Stimulated activated CD8-positive, alpha-beta memory T cell treated with anti-CD3 and anti-CD28 coated beads, Interleukin-15, amount 100 ng/mL, for 48 hours (primary cell): ENCODE data around the gene GAK.

Experiments
- DNase-seq, 2 donors: peaks; one replicate each; pipeline ENCODE4 v3.0.0-alpha.2; 2020; ENCODE audit warnings: low read depth in 2 of 2

Gene GAK

GRCh38 chr4:872241-872981 lies 59.7 kb downstream of the GAK start:
- DNase-seq = no peak

GRCh38 chr4:871484-871883 lies 60.6 kb downstream of the GAK start:
- DNase-seq = no peak

DNA sequence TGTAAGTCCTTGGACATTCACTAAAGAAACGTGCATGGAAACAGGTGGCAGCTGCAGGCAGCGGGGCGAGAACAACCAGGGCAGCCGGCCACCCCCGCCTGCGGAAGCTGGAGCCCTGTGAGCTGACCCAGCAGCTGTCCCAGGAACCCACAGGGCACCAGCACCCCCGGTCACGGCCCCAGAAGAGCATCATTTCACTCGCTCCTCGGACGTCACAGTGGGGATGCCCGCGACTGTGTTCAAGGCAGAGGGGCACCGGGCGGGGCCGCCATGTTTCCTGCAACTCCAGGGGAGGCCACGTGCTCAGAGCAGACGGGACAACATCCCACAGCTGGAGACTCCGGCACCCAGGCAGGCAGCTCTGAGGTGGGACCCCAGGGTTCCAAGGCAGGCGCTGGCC lies 61.2 kb downstream of the GAK start:
- no peak for DNase-seq

- DNase-seq = no peak
Measured at GRCh38 chr4:869776-870175, 62.3 kb downstream of the GAK start.

DNA sequence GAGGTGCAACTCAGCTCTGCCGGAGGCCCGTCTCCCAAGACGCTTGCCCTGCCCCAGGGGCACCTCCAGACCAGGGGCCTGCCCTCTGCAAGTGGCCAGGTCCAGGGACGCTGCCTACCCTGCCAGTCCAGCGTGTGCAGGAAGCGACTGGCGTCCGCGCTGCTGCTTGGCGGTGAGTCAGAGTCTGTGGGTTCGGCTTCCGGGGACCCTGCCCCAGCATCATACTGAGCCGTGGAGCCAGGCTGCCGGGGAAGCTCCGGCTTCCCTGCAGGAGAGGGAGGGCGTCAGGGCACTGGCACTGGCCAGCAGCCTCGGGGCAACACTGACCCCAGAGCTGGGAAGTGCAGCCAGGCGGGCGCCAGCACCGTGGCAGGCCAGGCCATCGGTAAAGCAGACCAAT lies 63.7 kb downstream of the GAK start:
- DNase-seq = no peak

DNA sequence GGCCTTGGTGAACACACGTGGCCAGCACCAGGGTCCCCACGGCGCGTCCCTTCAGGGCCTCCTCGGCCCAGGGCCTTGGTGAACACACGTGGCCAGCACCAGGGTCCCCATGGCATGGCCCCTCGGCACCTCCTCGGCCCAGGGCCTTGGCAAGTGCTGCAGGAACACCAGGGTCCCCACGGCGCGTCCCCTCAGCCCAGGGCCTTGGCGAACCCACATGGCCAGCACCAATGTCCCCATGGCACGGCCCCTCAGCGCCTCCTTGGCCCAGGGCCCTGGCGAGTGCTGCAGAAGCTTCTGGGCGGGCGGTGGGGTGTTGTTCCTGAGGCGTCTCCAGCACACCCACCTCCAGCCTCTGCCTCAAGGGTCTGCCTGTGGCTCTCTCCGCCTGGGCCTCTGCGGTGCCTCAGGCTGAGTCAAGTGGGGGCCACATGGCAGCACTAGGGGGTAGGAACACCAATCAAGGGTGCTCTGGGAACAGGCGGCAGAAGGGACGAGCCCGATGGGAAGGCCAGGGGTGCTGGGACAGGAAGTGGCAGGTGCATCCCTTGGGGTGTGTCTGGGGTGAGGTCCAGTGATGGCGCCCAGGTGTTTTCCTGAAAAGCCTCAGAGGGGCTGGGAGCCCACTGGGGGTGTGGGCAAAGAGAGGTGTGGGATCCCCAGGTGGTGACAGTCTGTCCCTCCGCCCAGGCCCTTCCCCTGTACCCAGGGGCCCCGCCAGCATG lies 64.4 kb downstream of the GAK start:
- DNase-seq = no peak

DNA sequence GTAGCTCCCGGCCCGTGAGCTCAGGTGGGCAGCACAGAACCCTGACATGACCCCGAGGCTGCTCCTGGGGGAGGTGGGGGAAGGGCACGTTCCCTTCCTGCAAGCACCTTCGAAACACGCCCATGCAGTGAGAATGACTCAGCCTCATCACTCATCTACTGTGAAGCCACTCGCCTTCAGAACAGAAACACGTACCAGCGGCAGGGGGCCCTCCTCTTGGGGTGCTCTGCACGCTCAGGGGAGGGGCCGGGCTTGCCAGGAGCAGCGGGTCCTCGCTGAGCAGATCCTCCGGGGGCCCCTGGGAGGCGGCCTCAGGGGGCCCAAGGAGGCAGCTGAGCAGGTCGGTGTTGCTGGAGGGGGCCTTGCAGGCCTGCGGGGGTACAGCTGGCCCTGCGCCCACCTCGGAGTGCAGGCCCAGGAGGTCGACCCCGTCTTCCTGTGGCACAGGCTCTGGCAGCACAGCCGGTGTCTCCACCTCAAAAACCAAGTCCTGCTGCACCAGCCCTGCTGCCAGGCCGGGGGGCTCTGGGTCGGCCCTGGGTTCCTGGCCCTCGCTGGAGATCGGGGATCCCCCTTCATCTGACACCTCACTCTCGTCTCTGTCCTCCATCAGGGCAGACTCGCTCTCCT lies 65.2 kb downstream of the GAK start:
- no peak for DNase-seq

GRCh38 chr4:866068-866760 lies 65.9 kb downstream of the GAK start:
- no peak for DNase-seq

DNA sequence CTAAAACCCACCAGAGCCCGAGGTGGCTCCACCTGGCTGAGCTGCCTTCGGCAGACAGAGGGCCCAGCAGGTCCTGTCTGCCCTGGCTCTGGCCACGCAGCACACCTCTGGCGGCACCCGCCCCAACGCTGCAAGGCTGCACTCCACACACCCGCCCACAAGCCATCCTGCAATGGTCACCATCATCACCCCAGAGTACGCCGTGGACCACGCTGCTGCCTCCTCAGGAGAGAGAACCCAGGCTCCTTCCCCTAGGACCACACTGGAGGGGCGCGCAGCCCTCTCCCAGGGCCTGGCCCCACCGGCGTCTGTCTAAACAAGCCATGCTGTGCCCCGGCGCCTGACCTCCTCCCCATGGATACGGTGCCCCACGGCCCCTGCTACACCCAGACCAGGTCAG lies 66.5 kb downstream of the GAK start:
- DNase-seq = no peak

DNA sequence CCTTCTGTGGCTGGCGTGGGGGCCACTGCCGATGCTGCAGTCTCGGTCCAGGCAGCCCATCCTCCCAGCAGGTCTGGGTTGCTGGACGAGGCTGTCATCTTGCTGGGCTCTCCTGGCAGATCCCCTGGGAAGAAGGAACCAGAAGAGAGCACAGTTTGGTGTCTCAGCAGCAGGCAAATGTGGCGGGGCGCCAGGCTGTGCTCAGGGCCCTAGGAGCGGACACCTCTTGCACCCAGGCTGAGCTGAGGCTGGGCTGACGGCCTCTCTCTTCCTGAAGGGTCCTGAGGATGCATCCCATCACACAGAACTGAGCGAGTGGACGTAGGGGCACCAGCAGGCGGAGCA lies 67.0 kb downstream of the GAK start:
- DNase-seq = no peak

DNA sequence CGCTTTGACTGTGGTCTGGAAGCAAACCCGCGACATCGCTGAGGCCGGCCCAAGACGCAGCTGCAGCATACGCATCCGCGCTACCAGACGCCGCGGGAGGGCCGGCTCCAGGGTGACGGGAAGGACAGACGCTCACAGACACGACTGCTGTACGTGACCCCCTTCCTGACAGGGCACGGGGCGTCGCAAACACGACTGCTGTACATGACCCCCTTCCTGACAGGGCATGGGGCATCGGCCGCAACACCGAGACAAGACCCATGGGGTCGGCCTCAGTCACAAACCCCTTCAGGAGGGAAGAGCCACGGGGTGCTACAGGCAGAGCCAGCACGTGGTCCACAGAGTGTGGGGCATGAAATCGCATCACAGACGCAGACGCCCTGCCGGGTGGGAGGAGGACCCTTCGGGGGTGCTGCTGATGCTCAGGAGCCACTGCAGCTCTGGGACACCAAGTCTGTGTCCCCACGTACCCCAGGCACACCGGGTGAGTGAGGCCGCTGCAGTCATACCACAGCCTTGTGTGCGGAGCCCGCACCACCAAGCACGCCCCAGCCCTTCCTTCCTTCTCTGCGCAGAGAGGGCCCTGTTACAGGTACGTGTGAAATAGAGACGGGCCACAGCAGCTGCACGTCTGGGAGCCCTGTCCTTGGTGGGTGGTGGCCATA lies 67.5 kb downstream of the GAK start:
- no peak for DNase-seq

DNA sequence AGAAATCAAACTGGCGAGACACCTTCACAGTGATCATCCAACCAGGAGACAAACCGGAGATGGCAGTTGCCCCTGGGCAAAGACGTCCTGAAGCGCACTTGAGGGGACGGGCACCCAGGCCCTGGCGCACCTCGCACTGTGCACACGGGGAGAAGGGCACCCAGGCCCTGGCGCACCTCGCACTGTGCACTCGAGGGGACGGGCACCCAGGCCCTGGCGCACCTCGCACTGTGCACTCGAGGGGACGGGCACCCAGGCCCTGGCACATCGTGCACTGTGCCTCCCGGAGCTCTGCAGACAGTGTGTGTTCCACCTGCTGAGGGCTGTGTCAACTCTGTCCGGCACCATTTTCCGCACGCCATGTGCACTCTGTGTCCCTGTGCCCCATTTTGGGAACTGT lies 71.6 kb downstream of the GAK start:
- no peak for DNase-seq

- DNase-seq = no peak
Measured at GRCh38 chr4:859496-859895, 72.6 kb downstream of the GAK start.

GRCh38 chr4:858831-859451 lies 73.2 kb downstream of the GAK start:
- DNase-seq = no peak

DNA sequence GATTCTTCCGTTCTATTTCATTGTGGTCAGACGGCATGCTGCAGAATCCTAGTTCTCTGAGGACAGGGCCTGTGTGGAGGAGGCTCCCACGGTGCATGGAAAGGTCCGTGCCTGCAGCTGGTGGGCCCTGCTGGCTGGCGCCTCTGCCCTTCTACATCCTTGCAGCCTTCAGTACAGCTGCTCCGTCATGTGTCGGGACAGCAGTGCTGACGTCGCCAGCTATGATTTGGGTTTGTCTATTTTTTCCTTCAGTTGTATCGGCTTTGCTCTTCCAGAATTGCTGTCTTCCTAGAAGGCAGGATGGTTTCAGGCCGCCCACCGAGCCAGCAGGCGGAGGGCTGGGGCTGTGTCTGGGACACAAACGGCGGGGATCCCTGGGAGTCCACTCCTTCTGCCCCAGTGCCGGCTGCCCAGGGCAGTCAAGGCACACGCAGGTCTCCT lies 74.1 kb downstream of the GAK start:
- DNase-seq = no peak

DNA sequence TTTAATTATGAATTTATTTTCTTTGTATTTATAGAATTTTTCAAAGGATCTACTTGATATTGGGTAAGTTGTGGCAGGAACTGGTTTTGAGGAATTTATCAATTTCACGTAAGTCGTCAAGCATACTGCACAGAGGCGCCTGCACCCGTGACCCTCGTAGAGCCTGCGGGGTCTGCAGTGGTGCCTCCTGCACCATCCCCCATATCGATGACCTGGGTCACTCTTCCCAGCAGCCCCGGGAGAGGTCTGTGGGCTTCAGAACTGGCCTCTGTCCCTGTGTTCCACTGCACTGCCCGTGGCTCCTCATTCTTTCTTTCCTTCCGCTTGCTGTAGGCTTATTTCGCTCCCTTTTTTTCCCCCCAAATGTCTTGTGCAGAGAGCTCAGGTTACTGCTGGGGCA lies 74.7 kb downstream of the GAK start:
- no peak for DNase-seq

DNA sequence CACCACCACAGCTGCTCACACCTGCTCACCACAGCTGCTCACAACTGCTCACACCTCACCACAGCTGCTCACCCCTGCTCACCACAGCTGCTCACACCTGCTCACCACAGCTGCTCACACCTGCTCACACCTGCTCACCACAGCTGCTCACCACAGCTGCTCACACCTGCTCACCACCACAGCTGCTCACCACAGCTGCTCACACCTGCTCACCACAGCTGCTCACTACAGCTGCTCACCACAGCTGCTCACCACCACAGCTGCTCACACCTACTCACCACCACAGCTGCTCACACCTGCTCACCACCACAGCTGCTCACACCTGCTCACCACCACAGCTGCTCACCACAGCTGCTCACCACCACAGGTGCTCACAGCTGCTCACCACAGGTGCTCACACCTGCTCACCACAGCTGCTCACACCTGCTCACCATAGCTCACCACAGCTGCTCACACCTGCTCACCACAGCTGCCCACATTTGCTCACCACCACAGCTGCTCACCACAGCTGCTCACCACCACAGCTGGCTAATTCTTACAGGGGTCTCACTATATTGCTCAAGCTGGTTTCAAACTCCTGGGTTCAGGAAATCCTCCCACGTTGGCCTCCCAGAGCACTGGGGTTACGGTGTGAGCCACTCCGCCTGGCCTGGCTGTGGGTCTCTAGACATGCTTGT lies 75.8 kb downstream of the GAK start:
- DNase-seq = no peak

DNA sequence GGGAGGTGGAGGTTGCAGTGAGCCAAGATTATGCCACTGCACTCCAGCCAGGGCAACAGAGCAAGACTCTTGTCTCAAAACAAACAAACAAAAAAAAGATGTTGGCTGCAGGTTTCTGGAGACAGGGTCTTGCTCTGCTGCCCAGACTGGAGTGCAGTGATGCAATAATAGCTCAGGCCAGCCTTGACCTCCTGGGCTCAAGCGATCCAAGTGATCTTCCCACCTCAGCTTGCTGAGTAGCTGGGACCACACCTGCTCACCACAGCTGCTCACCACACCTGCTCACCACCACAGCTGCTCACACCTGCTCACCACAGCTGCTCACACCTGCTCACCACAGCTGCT lies 76.3 kb downstream of the GAK start:
- no peak for DNase-seq

GRCh38 chr4:854356-854755 lies 77.8 kb downstream of the GAK start:
- DNase-seq = no peak

DNA sequence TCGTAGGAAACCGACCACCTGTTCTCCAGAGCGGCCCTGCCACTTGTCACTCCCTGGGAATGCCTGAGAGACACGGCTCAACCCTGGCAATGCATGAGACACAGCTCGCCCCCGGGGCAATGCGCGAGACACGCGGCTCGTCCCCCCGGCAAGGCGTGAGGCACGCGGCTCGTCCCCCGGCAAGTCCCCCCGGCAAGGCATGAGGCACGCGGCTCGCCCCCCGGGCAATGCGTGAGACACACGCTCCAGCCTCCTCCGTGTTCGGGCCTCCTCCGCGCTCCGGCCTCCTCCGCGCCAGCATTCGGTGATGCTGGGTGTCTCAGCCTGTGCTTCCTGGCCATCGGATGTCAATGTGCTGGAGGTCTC lies 78.7 kb downstream of the GAK start:
- DNase-seq = no peak
